KOPT-K1 (cell line): ENCODE data around the gene WDR89.
"Not testable (repeated sequence)": the region's sequence is repeated elsewhere in the genome, so short reads cannot be mapped to it uniquely, and the experiment has no call there.

Experiments used
- H3K27ac ChIP-seq: fragments of 200-600 bp; sonication (generic); 2 replicates; pipeline ENCODE4 v1.5.1; 2016; ENCODE audit warnings: antibody characterized with exemption, mild to moderate bottlenecking, low read depth, low read length; ENCODE audit not compliant: poor library complexity, severe bottlenecking
- H3K36me3 ChIP-seq: fragments of 200-600 bp; sonication (generic); 2 replicates; pipeline ENCODE4 v1.5.1; 2017; ENCODE audit warnings: antibody characterized with exemption, mild to moderate bottlenecking, low read length, moderate library complexity; ENCODE audit not compliant: insufficient read depth
- H3K9me3 ChIP-seq: fragments of 200-600 bp; sonication (generic); 2 replicates; pipeline ENCODE4 v1.5.1; 2017; ENCODE audit warnings: antibody characterized with exemption, low read length, mild to moderate bottlenecking; ENCODE audit not compliant: insufficient read depth, poor library complexity, severe bottlenecking

Gene WDR89

DNA sequence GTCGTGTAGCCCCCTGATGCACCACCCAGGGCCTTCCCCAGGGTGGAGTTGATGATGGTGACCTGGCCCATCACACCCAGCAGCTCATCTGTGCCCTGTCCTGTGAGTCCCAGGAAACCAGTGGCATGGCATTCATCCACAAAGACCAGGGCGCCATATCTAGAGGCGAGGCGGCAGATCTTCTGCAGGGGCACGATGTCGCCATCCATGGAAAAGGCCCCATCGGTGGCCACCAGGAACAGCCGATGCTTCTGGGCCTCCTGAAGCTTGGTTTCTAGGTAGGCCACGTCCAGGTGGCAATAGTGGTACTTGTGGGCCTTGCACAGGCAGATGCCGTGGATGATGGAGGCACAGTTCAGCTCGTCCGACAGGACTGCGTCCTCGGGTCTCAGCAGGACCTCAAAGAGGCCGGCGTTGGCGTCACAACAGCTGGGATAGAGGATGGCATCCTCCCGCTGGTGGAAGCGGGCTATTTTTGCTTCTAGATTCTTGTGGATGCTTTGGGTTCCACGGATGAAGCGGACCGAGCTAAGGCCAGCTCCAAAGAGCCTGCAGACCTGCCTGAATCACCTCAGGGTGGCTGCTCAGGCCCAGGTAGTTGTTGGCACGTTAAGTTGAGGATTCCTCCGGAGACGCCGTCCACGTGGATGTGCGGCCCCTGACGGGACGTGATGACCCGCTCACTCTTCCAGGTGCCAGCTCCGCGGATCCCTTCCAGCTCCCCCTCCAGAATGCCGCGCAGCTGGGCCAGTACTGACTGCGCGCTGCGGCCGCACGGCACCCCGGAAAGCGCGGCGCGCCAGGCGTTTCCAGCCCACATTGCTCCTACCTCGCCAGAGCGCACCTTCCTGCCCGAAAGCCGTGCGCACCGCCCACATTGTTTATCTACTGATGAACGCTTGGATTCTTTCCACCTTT, 47.0 kb downstream of the WDR89 start:
- Histone ChIP-seq H3K36me3 (peaks cover 57% of the 10 kb centered on the region), H3K27ac (no peak overlapping the region), H3K9me3 (peaks cover 30% of the 10 kb centered on the region)

DNA sequence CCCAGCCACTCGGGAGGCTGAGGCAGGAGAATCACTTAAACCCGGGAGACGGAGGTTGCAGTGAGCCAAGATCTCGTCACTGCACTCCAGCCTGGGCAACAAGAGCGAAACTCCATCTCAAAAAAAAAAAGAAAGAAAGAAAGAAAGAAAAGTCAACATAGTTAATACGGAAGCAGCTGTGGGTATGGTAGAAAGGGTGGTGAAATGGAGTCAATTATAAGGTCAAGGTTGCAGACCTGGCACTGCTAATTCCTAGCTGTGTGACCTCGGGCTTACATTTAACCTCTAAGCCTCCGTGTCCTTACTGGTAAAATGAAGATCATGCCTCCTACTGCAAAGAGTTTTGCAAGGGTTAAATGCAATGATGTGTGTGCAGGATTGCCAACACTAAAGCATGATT, 58.6 kb downstream of the WDR89 start:
- not testable (repeated sequence) for H3K27ac ChIP-seq, H3K36me3 ChIP-seq, H3K9me3 ChIP-seq

DNA sequence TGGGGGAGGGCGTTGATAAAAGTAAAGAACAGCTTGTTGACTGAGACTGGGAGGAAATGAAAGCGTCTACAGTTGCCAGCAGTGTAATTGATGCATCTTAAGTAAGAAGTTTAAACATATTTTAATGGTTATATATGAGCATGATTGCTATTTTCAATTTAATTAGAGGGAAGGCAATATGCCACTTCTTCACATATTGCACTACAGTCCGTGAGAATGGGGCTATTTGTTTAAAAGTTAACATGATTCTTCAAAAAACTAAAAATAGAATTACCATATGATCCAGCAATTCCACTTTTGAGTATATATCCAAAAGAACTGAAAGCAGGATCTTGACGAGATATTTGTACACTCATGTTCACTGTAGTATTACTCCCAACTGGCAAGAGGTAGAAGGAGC, 60.2 kb downstream of the WDR89 start:
- H3K9me3 ChIP-seq, result no peaks in the 10 kb centered on the region
- H3K36me3 ChIP-seq, result no peaks in the 10 kb centered on the region
- H3K27ac ChIP-seq, result no peak overlapping the region

DNA sequence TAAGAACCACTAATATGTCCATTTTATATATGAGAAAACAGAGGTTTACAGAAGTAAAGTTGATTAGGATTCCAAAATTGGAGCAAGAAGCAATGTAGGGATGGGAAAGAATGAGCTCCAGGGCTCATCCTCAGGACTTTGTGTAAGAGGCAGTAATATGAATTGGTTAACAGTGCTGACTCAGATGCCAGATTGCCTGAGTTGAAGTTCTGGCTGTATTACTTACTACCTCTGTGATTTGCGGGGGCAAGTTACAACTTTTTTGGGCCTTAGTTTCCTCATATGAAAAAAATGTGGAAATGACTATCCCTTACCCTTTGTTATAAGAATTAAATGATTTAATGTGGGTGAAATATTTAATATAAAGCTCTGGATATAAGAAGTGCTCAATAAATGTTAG, 63.4 kb downstream of the WDR89 start:
- no peaks in the 10 kb centered on the region for H3K36me3 ChIP-seq

DNA sequence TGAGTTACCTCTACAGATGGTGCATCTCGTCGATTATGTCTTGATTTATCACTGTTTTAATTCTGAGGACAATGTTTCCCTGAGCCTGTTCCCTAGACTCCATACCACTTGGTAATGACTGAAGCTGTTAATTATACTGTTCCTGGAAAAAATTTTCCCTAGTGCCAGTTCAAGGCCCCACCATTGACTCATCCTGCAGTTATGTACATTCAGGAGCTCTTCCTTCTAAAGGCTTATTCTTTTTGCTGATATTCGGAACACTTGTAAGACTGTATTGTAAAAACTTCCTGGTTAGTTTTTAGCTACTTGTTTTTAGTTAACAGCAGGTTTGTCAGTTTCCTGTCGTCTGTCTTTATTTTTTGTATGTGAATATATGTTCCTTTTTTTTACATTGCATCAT, 68.1 kb downstream of the WDR89 start:
- H3K9me3 ChIP-seq, result no peaks in the 10 kb centered on the region
- H3K36me3 ChIP-seq, result no peaks in the 10 kb centered on the region
- H3K27ac ChIP-seq, result no peak overlapping the region

More for the DNA sequence above, 63.4 kb downstream of the WDR89 start:
- no peaks in the 10 kb centered on the region for H3K9me3 ChIP-seq
- no peak overlapping the region for H3K27ac ChIP-seq

DNA sequence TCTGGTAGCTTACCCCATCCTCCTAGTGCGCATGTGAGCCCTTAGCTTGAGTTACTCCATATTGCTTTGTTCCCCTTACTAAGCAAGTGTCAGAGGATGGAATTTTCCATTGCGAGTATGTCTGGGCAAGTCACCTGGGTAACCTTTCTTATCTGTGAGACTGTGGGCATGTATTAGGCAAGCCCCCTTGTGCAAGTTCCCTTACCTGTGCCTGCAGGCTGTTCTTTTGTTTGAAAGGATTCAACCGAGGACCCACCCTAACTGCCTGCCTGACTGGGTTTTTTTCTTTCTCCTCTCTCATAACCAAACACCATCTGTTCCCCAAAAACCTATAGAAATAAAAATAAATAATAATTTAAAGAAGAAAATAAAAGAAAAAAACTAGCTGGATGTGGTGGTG, 76.2 kb downstream of the WDR89 start:
- Histone ChIP-seq H3K9me3 (no peaks in the 10 kb centered on the region), H3K36me3 (no peaks in the 10 kb centered on the region), H3K27ac (no peak overlapping the region)

DNA sequence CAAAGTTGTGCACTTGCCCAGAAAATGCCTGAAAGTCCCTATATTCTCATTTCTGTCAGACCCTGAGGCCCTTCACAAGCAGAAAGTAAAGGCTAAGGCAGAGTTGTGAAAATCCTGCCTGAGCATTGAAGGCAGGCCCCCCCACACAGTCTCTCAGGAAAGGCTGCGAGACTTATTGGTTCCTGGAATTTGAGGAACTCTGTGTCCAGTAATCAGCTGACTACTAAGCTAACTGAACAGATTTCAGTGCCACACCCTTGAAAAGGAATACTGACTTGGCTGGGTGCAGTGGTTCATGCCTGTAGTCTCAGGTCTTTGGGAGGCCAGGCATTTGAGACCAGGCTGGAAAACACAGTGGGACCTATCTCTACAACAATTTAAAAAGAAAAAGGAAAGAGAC, 77.4 kb downstream of the WDR89 start:
- no peak overlapping the region for H3K27ac ChIP-seq
- H3K36me3 ChIP-seq, result no peaks in the 10 kb centered on the region
- H3K9me3 ChIP-seq, result no peaks in the 10 kb centered on the region

DNA sequence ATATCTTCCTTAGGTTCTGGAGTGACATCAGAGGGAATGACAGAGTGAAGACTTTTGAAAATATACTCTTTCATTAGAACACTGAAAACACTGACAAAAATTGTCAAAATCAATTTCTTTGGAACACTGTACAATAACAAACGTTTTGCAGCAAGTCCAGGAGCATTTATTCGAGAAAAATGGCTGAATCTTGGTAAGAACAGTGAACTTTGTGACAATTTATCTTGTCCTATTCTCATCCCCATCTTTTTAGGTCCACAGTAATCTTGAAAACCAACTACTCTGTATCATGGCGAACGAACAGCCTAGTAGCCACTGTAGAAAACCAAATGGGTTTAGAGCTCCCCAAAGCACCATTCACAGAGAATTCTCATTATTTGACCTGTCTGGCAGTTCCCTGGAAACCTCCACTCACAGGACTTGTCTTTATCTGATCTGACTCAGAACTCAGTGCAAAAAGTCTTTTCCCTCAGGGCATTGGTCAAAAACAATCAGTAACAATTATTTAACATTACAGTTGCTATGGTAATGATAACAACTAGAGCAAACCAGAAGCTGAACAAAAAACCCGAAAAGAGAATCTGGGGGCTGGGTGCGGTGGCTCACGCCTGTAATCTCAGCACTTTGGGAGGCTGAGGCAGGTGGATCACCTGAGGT, 78.2 kb downstream of the WDR89 start:
- no peaks in the 10 kb centered on the region for H3K36me3 ChIP-seq
- H3K27ac ChIP-seq, result no peak overlapping the region
- H3K9me3 ChIP-seq, result no peaks in the 10 kb centered on the region

DNA sequence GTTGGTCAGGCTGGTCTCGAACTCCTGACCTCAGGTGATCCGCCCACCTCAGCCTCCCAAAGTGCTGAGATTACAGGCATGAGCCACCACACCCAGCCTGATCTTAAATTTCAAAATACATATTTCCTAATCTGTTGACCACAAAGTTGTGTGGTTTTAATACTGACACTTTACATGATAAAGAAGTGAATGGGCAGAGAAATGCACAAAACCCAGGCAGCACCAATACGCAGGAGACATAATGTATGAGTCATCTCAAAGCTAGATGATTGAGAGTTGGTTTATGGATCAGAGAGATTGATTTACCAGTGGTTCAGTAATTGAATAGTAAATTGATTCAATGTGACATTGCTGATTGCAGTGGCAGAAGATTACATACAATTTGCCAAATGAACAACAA, 79.3 kb downstream of the WDR89 start:
- Histone ChIP-seq H3K27ac (no peak overlapping the region), H3K9me3 (no peaks in the 10 kb centered on the region), H3K36me3 (no peaks in the 10 kb centered on the region)

DNA sequence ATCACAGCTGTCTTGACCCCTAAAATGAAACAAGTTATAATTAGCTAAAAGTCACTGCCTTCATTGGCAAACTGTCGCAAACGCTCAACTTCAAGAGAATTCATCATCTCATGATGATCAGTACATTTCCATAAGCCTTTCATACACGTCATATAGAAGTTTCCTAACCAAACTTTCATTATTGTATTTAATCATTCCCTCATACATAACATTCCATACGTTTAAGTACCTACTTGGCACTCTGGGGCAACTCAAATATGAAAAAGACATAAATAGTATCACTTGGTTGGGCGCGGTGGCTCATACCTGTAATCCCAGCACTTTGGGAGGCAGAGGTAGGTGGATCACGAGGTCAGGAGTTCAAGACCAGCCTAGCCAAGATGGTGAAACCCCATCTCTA, 86.1 kb downstream of the WDR89 start:
- Histone ChIP-seq H3K27ac (no peak overlapping the region), H3K36me3 (no peaks in the 10 kb centered on the region)

DNA sequence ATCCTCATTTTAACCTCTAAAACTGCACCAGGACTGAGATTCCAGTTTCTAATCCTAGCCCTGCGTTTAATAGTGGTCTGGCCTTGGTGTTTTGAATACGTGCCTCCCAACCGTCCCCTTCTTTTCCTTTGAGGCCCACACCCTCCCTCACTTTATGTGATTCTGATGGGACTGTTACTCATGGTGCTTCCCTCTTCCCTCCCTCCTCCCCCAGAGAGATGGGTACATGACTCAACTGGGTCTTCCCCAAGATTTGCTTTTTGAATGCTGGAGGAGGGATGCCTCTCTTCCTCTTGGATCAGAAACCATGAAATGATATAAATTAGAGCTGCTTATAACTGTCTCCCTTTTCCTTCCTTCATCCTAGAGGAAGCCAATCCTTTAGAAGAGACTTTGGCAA, 90.3 kb downstream of the WDR89 start:
- H3K9me3 ChIP-seq, result no peaks in the 10 kb centered on the region
- no peak overlapping the region for H3K27ac ChIP-seq

More for the DNA sequence above, 86.1 kb downstream of the WDR89 start:
- no peaks in the 10 kb centered on the region for H3K9me3 ChIP-seq

DNA sequence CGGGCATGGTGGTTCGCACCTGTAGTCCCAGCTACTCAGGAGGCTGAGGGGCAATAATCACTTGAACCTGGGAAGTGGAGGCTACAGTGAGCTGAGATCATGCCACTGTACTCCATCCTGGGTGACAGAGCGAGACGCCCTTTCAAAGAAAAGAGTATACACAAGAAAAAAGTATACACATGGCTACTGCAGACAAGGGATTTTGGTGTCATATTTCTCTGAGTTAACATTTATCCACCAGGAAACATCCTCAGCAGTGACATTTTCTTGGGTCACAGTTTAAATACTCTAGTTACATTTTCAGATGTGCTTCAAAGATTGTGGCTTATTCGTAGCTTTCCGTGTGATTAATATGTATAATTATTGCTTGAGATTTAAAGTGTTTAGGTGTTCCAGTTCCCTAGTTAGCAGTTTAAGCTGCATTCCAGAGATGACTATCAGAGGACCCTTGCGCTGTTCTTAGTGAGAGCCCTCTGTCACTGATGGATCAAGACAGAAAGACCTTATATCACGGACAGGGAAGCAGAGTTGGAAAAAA, 93.8 kb downstream of the WDR89 start:
- no peaks in the 10 kb centered on the region for H3K9me3 ChIP-seq
- no peaks in the 10 kb centered on the region for H3K36me3 ChIP-seq
- H3K27ac ChIP-seq, result no peak overlapping the region

More for the DNA sequence above, 90.3 kb downstream of the WDR89 start:
- no peaks in the 10 kb centered on the region for H3K36me3 ChIP-seq
